CD8-positive, alpha-beta memory T cell (primary cell): Measurements from ENCODE around the gene SEC23A. TPM values are rescaled to one million over a fixed set of nuclear protein-coding genes. Genes with fewer than 3 reads are reported as not detected.
"Not testable (repeated sequence)": the region's sequence is repeated elsewhere in the genome, so short reads cannot be mapped to it uniquely, and the experiment has no call there.

ENCODE experiments used
- CTCF ChIA-PET: fragments of 350-600 bp; sonication (Branson Sonifier 250); formaldehyde crosslinking; loops from one replicate; lab custom pipeline; 2021; ENCODE audit warnings: antibody characterized with exemption; lab: Charles Lee
- POLR2A ChIA-PET: fragments of 350-600 bp; sonication (Branson Sonifier 250); formaldehyde crosslinking; loops from one replicate; lab custom pipeline; 2021; ENCODE audit warnings: antibody characterized with exemption; lab: Charles Lee
- DNase-seq, 5 donors: peaks; one replicate each; pipeline versions ENCODE4 v3.0.0 to v3.0.0-alpha.2; 2020 to 2022; ENCODE audit warnings: mixed read lengths in 1 of 5
- H3K27ac ChIP-seq: one replicate; pipeline ENCODE4 v1.7.0; 2013; ENCODE audit warnings: low read depth, mild to moderate bottlenecking, low read length, moderate library complexity
- H3K27me3 ChIP-seq: 2 replicates; pipeline ENCODE4 v1.7.0; 2013; ENCODE audit warnings: low read length, mild to moderate bottlenecking; ENCODE audit not compliant: insufficient read depth, poor library complexity, severe bottlenecking
- H3K36me3 ChIP-seq: 2 replicates; pipeline ENCODE4 v1.7.0; 2013; ENCODE audit warnings: mild to moderate bottlenecking, low read length, moderate library complexity; ENCODE audit not compliant: insufficient read depth
- H3K4me1 ChIP-seq: 2 replicates; pipeline ENCODE4 v1.7.0; 2013; ENCODE audit warnings: mild to moderate bottlenecking, low read length, moderate library complexity; ENCODE audit not compliant: insufficient read depth
- H3K4me3 ChIP-seq: 2 replicates; pipeline ENCODE4 v1.7.0; 2013; ENCODE audit warnings: mild to moderate bottlenecking, low read length
- H3K9me3 ChIP-seq: 2 replicates; pipeline ENCODE4 v1.7.0; 2013; ENCODE audit warnings: mild to moderate bottlenecking, low read length
- H3K27ac Mint-ChIP-seq, 8 donors: one replicate each; pipeline ENCODE4 v1.8.0; 2020 to 2021; ENCODE audit warnings: mixed read lengths in 8 of 8, mild to moderate bottlenecking in 6 of 8, inconsistent platforms in 3 of 8, moderate library complexity in 3 of 8
- H3K27me3 Mint-ChIP-seq, 2 donors: one replicate each; pipeline ENCODE4 v1.8.0; 2020 to 2021; ENCODE audit warnings: mixed read lengths in 2 of 2, mild to moderate bottlenecking in 1 of 2, moderate library complexity in 1 of 2
- H3K36me3 Mint-ChIP-seq, 3 donors: one replicate each; pipeline ENCODE4 v1.8.0; 2020 to 2021; ENCODE audit warnings: mixed read lengths in 3 of 3, inconsistent platforms in 1 of 3, mild to moderate bottlenecking in 1 of 3
- H3K4me1 Mint-ChIP-seq, 3 donors: one replicate each; pipeline ENCODE4 v1.8.0; 2020 to 2021; ENCODE audit warnings: mixed read lengths in 3 of 3, inconsistent platforms in 1 of 3, mild to moderate bottlenecking in 1 of 3
- H3K4me3 Mint-ChIP-seq, 7 donors: one replicate each; pipeline ENCODE4 v1.8.0; 2020 to 2021; ENCODE audit warnings: mixed read lengths in 7 of 7, mild to moderate bottlenecking in 6 of 7, moderate library complexity in 4 of 7, inconsistent platforms in 2 of 7
- H3K9me3 Mint-ChIP-seq, 5 donors: one replicate each; pipeline ENCODE4 v1.8.0; 2020 to 2022; ENCODE audit warnings: mixed read lengths in 5 of 5, mild to moderate bottlenecking in 3 of 5, moderate library complexity in 2 of 5, inconsistent platforms in 1 of 5
- polyA plus RNA-seq: library from polyadenylated mRNA; unstranded; fragments of 300-500 nt; fragmentation: Illumina TruSeq; gene quantifications from one replicate; pipeline ENCODE4 v1.2.3, GENCODE V29; 2021
- total RNA-seq, 2 experiments: library from RNA; stranded (reverse); gene quantifications; one replicate each; pipeline ENCODE4 v1.2.3, GENCODE V29; 2021

SEC23A gene
- total and polyA plus RNA-seq, 3 experiments from 2014 or later, result 37.4 to 43.6 (median 37.9) TPM

DNA sequence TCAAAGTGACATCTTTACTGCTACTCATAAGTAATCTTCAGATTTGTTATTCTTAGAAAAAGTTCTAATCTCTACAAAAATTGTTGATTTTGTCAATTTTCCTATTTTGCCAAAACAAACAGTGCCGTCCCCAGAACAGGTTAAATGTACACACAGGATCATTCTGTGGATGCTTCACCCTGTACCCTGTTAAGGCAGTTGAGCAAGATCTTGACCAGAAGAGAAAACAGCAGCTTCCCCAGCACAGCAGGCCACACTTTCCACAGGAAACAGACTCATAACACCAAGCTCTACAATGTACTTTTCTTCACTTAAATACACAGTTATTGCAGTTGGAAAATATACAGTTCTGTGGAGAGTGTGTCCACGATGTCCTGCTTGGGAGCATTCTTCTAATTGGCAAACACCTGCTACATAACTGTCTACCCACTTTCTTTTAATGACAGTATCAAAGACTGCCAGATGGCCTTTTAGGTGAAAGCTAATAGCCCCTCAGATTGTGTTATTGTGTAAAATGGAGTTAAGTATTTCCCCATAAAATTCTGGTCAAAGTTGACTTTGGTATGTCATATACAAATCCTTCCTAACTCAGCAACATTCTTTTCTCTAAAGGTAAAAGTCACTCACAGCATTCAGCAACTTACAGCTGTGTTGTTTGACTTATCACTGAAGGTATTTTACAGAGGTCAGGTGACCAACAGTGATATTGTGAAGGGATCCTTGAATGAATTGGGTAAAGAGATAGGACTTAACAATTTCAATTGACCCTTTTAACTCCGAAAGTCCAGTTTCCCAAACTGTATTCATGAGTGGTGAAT, 77.0 kb downstream of the SEC23A start:
- no peaks in the 10 kb centered on the region for H3K27me3 Mint-ChIP-seq
- Histone ChIP-seq H3K27ac (no peak overlapping the region), H3K27me3 (no peaks in the 10 kb centered on the region), H3K4me1 (no peaks in the 10 kb centered on the region), H3K9me3 (no peaks in the 10 kb centered on the region), H3K4me3 (no peak overlapping the region), H3K36me3 (no peaks in the 10 kb centered on the region)
- H3K4me1 Mint-ChIP-seq, result peaks cover 0 to 1% (median 0%) of the 10 kb centered on the region in 3 donors
- H3K4me3 Mint-ChIP-seq, result no peak overlapping the region
- CTCF ChIA-PET, result no interaction called here
- H3K9me3 Mint-ChIP-seq, result no peaks in the 10 kb centered on the region
- no peak for DNase-seq
- no peak overlapping the region for H3K27ac Mint-ChIP-seq
- H3K36me3 Mint-ChIP-seq, result peaks cover 9 to 26% (median 10%) of the 10 kb centered on the region in 3 donors
- POLR2A ChIA-PET, result no interaction called here

DNA sequence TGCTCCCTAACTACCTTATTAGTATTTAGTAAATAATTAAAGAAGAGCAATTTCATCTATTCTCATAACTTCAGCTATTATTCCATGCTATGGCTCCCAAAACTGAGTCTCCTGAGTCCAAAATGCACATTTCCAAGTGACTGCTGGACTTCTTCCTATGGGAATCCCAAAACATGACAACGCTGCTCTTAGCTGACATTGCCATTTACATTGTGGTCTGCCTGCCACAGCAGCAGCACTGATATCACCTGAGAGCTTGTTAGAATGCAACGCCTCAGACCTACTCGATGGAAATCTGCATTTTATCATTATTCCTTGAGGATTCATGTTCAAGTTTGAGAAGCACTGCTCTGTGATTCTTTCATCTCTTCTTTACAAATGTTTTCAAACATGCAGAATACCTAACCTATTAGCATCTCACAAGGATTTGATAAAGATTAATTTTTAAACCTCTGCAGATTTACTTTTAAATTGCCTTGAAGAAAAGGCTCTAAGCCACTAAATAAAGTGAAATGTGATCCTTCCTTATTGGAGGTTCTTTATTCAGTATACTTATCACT, 77.7 kb downstream of the SEC23A start:
- H3K27me3 Mint-ChIP-seq, result no peaks in the 10 kb centered on the region
- H3K4me1 Mint-ChIP-seq, result peaks cover 0 to 1% (median 0%) of the 10 kb centered on the region in 3 donors
- no peak overlapping the region for H3K27ac ChIP-seq
- no peak overlapping the region for H3K4me3 ChIP-seq
- H3K9me3 Mint-ChIP-seq, result no peaks in the 10 kb centered on the region
- no peaks in the 10 kb centered on the region for H3K27me3 ChIP-seq
- DNase-seq, result no peak
- ChIA-PET CTCF (no interaction called here), POLR2A (no interaction called here)
- no peaks in the 10 kb centered on the region for H3K36me3 ChIP-seq
- H3K4me1 ChIP-seq, result no peaks in the 10 kb centered on the region
- H3K36me3 Mint-ChIP-seq, result peaks cover 4 to 19% (median 7%) of the 10 kb centered on the region in 3 donors
- H3K9me3 ChIP-seq, result no peaks in the 10 kb centered on the region
- no peak overlapping the region for H3K4me3 Mint-ChIP-seq
- no peak overlapping the region for H3K27ac Mint-ChIP-seq

DNA sequence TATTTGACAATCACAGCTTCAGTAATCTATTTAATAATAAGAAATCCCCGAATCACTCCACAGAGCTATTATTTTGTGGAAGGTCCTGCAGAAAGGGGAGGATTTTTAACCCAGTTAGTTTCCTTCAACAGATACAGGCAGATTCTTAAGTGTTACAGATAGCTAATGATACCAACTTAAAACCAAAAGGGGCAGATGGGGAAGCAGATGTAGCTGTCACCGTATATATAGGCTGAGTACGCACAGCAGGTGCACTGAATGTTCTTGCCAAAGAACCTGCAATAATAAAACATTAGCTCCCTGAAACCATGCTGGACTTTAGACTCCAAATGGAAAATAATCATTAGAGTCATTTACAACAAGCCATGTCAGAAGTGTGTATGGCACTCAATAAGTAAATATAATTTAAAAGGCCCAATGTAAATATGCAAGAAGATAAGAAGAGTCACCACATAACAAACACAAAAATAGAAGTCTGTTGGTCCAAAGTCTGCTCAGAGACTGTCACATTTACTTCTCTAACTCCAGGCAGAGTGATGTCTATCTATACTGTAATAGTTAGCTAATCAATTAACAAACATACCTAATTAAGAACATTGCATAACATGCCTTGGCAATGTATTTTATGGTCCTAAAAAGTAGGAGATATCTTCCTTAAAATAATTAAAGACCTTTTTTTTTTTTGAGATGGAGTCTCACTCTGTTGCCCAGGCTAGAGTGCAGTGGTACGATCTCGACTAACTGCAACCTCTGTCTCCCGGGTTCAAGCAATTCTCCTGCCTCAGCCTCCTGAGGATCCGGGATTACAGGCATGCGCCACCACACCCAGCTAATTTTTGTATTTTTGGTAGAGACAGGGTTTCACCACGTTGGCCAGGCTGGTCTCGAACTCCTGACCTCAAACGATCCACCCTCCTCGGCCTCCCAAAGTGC, 78.8 kb downstream of the SEC23A start:
- H3K36me3 Mint-ChIP-seq, result peaks cover under 1 to 8% (median 3%) of the 10 kb centered on the region in 3 donors
- H3K27ac Mint-ChIP-seq, result no peak overlapping the region

DNA sequence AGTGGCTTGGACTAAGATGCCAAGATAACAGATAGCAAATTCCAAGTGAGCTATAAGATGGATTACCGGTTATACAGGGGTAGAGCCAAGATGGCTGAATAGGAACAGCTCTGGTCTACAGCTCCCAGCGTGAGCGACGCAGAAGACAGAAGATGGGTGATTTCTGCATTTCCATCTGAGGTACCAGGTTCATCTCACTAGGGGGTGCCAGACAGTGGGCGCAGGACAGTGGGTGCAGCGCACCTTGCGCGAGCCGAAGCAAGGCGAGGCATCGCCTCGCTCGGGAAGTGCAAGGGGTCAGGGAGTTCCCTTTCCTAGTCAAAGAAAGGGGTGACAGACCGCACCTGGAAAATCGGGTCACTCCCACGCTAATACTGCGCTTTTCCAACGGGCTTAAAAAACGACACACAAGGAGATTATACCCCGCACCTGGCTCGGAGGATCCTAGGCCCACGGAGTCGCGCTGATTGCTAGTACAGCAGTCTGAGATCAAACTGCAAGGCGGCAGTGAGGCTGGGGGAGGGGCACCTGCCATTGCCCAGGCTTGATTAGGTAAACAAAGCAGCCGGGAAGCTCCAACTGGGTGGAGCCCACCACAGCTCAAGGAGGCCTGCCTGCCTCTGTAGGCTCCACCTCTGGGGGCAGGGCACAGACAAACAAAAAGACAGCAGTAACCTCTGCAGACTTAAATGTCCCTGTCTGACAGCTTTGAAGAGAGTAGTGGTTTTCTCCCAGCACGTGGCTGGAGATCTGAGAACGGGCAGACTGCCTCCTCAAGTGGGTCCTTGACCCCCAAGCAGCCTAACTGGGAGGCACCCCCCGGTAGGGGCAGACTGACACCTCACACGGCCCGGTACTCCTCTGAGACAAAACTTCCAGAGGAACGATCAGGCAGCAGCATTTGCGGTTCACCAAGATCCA, 85.7 kb downstream of the SEC23A start:
- POLR2A ChIA-PET, CTCF ChIA-PET, H3K36me3 ChIP-seq, H3K4me3 ChIP-seq, H3K27me3 Mint-ChIP-seq, H3K9me3 Mint-ChIP-seq, DNase-seq, H3K4me3 Mint-ChIP-seq, H3K27ac ChIP-seq, H3K27me3 ChIP-seq, H3K9me3 ChIP-seq, H3K4me1 Mint-ChIP-seq, H3K36me3 Mint-ChIP-seq, H3K4me1 ChIP-seq: not testable (repeated sequence)
- H3K27ac Mint-ChIP-seq, result peak overlapping the region in 1 of 8 donors; percentile 54

More for the DNA sequence above, 78.8 kb downstream of the SEC23A start:
- Histone ChIP-seq H3K27me3 (no peaks in the 10 kb centered on the region), H3K36me3 (no peaks in the 10 kb centered on the region), H3K4me1 (no peaks in the 10 kb centered on the region), H3K9me3 (no peaks in the 10 kb centered on the region), H3K27ac (no peak overlapping the region), H3K4me3 (no peak overlapping the region)
- ChIA-PET POLR2A (no interaction called here), CTCF (interaction anchor here (1.0 to 1.3 kb wide), 2 partner anchors 9 to 11 kb away, joined by 3 read pairs; no protein-coding TSS in a partner anchor)
- Mint-ChIP-seq H3K9me3 (no peaks in the 10 kb centered on the region), H3K4me1 (no peaks in the 10 kb centered on the region), H3K4me3 (no peak overlapping the region), H3K27me3 (no peaks in the 10 kb centered on the region)
- no peak for DNase-seq

DNA sequence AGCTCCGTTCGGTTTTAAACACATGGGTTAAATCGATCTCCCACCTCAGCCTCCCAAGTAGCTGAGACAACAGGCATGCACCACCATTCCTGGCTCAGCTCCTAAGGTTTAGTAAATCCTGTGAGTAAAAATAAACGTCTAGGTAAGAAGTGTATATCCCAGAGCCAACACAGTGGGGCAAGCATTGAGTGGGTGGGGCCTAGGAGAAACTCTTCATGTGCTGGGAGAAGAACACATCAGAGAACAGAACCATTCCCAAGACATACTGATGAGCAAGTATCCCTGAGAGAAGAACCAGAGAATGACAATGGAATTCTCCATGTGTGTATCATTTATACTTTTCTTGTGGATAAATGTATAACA, 86.3 kb downstream of the SEC23A start:
- POLR2A ChIA-PET, result no interaction called here
- H3K36me3 ChIP-seq, result no peaks in the 10 kb centered on the region

DNA sequence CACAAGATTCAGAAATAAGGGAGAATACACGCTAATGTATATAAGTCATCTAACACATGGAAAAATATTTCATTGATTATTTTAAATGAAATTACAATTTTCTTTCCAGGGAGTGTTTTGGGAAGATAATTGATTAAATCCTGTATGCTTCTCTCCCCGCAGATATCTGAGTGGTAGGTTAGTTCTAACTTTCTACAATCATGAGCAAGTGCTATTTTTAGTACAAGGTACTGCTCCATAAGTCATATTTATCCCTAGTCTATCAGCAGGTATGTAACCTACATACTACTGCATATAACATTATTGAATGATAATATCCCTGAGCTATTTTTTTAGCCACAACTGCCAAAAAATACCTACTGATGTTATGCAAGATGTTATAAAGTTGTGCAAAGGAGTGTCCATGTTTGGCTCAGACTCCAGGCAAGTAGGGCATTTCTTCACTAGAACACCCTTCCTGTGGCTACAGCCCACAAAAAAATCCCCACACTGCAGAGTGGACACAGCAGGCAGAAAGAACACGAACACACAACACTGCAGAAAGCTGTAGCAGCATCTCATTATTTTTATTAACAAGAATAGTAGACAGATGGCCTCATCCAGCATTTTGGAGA, 87.0 kb downstream of the SEC23A start:
- H3K27me3 ChIP-seq, result no peaks in the 10 kb centered on the region
- CTCF ChIA-PET, result no interaction called here
- POLR2A ChIA-PET, result no interaction called here

More for the DNA sequence above, 86.3 kb downstream of the SEC23A start:
- H3K4me3 Mint-ChIP-seq, result no peak overlapping the region
- H3K36me3 Mint-ChIP-seq, result peaks cover 0 to 7% (median 4%) of the 10 kb centered on the region in 3 donors
- no peaks in the 10 kb centered on the region for H3K27me3 Mint-ChIP-seq
- Histone ChIP-seq H3K4me3 (no peak overlapping the region), H3K27ac (no peak overlapping the region), H3K27me3 (no peaks in the 10 kb centered on the region), H3K4me1 (no peaks in the 10 kb centered on the region), H3K9me3 (no peaks in the 10 kb centered on the region)
- CTCF ChIA-PET, result no interaction called here
- H3K9me3 Mint-ChIP-seq, result no peaks in the 10 kb centered on the region
- no peaks in the 10 kb centered on the region for H3K4me1 Mint-ChIP-seq
- no peak overlapping the region for H3K27ac Mint-ChIP-seq
- DNase-seq, result no peak

DNA sequence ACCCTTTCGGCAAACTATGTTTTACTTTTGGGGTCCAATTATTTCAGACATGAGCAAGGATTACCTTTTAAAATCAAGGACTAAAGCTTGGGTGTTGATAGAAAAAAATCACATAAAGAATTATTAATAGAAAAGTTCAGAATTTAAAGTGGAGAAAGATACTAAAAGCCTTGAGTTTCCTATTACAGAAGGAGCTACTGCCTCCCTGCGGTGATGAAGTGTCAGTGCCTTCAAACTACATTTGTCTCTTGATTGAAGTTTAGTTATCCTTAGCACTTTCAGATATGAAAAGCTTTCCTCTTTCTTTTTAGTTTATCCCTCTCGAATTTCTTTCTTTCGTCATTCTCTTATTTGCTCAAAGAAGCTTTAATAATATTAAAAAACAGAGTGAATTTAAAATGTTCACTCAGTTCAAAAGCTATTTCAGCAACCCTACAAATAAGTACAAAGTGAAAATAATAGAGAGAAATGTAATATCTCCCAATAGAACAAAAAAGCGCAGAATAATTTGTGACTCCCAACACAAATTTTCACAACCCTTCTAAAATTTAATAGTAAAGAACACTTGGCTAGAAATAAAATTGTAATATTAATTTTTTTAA, 87.6 kb downstream of the SEC23A start:
- H3K4me1 ChIP-seq, result no peaks in the 10 kb centered on the region
- Mint-ChIP-seq H3K36me3 (peaks cover 0 to 7% (median 4%) of the 10 kb centered on the region in 3 donors), H3K4me3 (no peak overlapping the region), H3K27me3 (no peaks in the 10 kb centered on the region), H3K27ac (no peak overlapping the region), H3K9me3 (no peaks in the 10 kb centered on the region), H3K4me1 (no peaks in the 10 kb centered on the region)
- no peak overlapping the region for H3K27ac ChIP-seq
- POLR2A ChIA-PET, result no interaction called here
- no peak overlapping the region for H3K4me3 ChIP-seq
- H3K9me3 ChIP-seq, result no peaks in the 10 kb centered on the region
- H3K27me3 ChIP-seq, result no peaks in the 10 kb centered on the region
- no peak for DNase-seq
- no peaks in the 10 kb centered on the region for H3K36me3 ChIP-seq
- CTCF ChIA-PET, result interaction anchor here (0.7 to 1.5 kb wide), 2 partner anchors 8 to 12 kb away, joined by 3 to 7 read pairs; no protein-coding TSS in a partner anchor

More for the DNA sequence above, 87.0 kb downstream of the SEC23A start:
- no peaks in the 10 kb centered on the region for H3K4me1 Mint-ChIP-seq
- Histone ChIP-seq H3K36me3 (no peaks in the 10 kb centered on the region), H3K9me3 (no peaks in the 10 kb centered on the region), H3K27ac (no peak overlapping the region), H3K4me3 (no peak overlapping the region), H3K4me1 (no peaks in the 10 kb centered on the region)
- H3K9me3 Mint-ChIP-seq, result no peaks in the 10 kb centered on the region
- peaks cover 0 to 7% (median 4%) of the 10 kb centered on the region in 3 donors for H3K36me3 Mint-ChIP-seq
- no peak overlapping the region for H3K4me3 Mint-ChIP-seq
- no peaks in the 10 kb centered on the region for H3K27me3 Mint-ChIP-seq
- H3K27ac Mint-ChIP-seq, result no peak overlapping the region
- no peak for DNase-seq
